OCI-LY7 (cell line): Measurements from ENCODE around the gene HS3ST3A1.

Experiments
- EZH2phosphoT487 ChIP-seq: fragments of 200-600 bp; sonication (generic); IDR thresholded peaks from 2 replicates; pipeline ENCODE4 v1.6.1; 2018; ENCODE audit warnings: low read depth, borderline replicate concordance, mild to moderate bottlenecking, mixed run types, antibody characterized with exemption, low read length, moderate library complexity, mixed read lengths
- TF ChIP-seq, protein P1 (sequence below): fragments of 200-600 bp; sonication (generic); conservative IDR thresholded peaks from 2 replicates; pipeline ENCODE4 v1.5.1; 2014; ENCODE audit warnings: mild to moderate bottlenecking, antibody characterized with exemption, low read length, moderate library complexity, mixed read lengths

GRCh38 chr17:13525876-13526275 lies 75.9 kb downstream of the HS3ST3A1 start:
- TF ChIP-seq, protein P1, sequence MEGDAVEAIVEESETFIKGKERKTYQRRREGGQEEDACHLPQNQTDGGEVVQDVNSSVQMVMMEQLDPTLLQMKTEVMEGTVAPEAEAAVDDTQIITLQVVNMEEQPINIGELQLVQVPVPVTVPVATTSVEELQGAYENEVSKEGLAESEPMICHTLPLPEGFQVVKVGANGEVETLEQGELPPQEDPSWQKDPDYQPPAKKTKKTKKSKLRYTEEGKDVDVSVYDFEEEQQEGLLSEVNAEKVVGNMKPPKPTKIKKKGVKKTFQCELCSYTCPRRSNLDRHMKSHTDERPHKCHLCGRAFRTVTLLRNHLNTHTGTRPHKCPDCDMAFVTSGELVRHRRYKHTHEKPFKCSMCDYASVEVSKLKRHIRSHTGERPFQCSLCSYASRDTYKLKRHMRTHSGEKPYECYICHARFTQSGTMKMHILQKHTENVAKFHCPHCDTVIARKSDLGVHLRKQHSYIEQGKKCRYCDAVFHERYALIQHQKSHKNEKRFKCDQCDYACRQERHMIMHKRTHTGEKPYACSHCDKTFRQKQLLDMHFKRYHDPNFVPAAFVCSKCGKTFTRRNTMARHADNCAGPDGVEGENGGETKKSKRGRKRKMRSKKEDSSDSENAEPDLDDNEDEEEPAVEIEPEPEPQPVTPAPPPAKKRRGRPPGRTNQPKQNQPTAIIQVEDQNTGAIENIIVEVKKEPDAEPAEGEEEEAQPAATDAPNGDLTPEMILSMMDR, result no peak
- TF ChIP-seq EZH2phosphoT487, result no peak
